ENCODE measurements around the gene BCL11B.

BCL11B gene

DNA sequence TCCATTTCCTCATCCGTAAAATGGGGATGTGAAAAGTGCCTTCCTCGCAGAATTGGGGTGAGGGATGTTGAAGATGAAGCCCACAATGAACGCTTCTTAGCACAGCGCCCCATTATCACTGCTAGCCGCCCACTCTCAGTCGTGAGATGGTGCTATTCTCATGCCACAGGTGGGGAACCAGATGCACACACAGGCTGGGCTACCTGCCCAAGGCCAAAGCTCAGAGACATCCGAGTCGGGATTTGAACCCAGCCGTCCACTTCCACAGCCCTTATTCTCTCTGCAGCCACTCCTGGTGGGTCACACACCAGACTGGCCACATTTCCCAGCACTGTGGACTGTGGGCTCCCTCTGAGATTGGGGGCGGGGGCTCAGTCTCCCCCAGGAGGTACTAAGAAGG is 55.8 kb downstream of the BCL11B start:
- DNase-seq: no peak

DNA sequence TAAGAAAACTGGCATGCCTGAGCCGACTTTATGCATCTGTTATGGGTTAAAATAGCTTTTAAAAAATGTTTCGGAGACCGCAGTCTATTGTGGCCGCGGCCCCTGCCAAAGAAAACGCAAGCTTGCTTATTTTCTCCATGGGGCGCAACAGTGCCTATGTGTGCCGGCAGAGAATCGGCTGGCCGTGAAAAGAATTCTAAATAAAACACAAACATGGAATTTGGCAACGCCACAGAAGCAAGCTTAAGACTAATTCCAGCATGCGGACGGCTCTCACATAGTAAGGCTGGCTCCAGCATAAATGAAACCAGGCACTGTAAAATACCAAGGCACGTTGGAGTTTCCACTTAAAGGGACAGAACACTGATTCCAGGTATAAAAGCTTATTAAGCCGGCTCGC is 56.7 kb downstream of the BCL11B start:
- DNase-seq: peak; percentile 98

DNA sequence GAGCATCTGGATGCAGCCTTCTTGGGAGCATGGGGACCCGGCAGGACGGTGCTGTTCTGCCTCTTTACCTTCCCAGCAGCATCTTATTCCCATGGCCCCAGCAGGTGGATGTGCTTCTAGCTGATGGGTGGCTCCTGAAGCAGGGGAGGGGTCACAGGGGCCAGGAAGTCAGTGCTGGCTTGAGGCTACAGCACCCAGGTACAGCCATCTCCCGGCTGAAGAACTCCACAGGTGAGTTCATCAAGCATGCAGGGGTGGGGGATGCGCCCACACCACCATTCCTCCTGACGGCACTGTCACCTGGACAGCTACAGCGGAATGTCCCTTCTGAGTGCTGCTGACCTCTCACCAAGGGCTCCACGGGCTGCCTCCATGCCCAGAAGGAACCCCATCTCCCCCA is 57.3 kb downstream of the BCL11B start:
- DNase-seq: no peak

DNA sequence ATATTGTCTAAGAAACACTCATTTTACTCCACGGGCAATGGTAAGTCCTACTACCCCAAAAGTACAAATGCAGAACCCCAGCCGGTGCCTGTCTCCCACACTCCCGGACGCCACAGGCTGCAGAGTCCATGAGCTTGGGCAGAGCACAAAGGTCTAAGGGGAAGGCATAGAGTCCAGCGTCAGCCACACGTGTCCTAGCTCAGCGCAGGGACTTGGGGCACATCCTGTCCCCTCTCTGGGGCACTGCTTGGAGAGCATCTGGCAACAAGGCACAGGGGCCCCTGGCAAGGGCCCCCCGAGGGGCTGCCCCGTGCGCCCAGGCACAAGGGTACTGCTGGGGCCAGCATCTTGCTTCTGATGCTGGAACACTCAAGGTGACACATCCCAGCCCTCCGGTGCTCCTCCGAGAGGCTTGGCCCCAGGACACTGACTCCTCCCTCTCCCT is 58.4 kb downstream of the BCL11B start:
- DNase-seq: no peak

DNA sequence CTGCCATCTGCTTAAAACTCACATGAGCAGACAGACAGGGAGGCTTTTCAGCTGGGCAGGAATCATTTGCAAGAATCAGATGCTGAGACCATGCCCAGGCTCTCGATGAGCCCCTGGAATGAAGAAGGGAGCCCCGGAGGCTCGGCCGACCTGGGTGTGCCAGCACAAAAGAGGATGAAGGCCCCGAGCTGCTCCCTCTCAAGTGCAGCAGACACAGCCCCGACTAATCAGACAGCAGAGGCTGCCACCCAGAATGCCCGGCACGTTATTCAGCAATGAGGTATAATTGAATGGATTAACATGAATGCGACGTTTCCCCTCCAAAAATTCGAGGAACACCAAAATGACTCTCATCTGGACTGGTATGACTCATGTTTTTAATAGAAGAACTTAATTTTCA is 58.9 kb downstream of the BCL11B start:
- peak; percentile 90 for DNase-seq

DNA sequence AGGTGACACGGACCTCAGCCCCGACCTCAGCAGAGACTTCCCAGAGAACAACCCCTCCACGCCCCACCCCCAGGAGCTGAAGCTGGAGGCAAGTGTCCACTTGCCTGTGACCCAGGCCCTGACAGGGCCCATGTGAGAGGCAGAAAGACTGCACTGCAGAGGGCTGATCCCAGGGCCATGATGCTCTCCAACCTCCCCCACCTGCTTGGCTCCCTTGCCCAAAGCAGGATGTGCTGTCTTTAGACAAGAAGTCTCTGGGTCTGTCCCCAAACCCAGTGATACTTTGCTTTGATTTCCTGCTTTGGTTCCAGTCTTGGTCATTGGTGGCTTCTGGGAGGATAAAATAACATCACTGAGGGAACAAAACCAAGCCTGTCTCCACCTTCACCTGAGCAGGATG is 59.4 kb downstream of the BCL11B start:
- no peak for DNase-seq

DNA sequence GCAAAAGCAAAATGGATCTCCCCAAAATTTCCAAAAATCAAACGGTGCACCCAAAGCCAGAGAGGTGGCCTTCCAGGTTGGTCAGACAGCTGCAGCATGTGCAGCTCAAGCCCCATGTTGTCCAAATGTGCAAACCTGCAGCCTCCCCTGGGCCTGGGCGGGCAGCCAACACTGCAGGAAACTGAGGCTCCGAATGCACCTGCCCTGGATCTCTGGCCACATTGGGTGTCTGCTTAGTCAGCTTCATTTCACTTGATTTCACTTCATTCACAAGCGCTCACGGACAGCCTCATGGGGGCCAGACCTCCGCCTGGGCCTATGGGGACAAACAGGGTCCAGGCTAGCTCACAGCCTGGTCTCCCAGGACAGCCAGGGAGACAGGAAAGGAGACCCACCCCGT is 59.8 kb downstream of the BCL11B start:
- no peak for DNase-seq

DNA sequence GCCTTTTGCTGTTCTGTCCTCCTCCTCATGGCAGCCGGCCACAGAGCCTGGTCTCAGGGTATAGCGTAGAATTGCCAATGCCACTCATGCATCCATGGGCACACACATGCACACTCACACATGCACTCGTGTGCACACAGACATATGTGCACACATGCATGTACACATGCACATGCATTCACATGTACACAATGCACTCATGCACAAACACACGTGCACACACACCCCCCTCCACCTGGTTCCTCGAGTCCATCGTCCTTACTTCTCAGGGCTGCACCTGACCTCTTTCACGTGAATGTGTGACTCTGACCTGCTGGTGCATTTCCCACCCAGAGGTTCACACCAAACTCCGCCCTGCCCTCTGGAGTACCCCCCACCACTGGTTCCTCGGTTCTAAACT is 60.6 kb downstream of the BCL11B start:
- no peak for DNase-seq

DNA sequence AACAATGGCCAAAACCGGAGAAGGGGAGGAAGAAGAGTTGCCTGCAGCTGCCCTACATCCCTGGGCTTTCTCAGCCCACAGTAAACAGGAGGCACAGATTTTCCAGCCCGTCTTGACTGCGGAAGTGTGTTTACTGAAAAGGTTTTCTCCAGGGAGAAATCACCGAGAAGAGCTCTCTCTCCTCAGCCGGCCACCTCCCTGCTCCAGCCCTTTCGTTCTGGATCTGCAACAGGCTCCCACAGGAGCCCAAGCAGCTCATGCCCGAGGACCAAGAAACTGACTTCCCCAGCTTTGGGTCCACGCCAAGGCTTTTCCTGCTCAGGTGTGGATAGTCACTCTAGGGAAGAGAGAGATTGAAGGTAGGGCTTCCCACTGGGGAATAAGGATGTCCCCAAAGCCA is 61.7 kb downstream of the BCL11B start:
- no peak for DNase-seq

DNA sequence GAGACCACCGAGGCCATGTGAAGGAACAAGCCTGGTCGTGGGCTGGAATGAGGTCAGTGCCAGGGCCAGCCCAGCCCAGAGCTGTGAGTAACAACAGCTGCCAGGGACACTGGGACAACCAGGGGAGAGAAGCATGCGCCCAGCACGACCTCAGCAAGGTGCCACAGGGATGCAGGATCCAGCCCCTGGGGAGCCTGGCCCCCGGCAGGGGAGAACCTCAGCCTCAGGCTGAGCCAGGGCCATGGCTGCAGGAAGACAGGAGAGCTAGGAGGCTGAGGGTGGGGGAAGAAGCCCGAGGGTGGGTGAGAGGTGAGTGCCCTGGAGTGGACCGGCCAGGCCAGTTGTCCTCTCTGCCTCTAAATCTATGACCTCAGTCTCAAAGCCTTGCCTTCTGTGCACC is 62.6 kb downstream of the BCL11B start:
- no peak for DNase-seq

DNA sequence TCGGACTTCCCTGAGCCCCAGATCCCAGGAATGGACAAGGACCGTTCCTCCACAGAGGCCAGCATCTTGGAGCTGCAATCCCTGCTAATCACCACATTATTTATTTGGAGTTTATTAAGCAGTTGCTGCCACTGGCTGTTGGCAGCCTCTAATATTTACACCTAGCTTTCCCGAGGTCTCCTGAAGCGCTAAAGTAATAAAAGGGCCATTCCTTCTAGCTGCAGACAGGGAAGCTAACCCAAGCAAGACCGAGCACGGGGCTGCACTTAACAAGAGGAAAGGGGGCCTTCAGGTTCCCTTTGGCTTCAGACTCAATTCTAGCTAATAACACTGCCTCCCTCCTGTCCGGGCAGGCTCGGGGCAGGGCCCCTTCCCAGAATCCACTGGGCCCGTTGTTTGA is 63.7 kb downstream of the BCL11B start:
- no peak for DNase-seq

DNA sequence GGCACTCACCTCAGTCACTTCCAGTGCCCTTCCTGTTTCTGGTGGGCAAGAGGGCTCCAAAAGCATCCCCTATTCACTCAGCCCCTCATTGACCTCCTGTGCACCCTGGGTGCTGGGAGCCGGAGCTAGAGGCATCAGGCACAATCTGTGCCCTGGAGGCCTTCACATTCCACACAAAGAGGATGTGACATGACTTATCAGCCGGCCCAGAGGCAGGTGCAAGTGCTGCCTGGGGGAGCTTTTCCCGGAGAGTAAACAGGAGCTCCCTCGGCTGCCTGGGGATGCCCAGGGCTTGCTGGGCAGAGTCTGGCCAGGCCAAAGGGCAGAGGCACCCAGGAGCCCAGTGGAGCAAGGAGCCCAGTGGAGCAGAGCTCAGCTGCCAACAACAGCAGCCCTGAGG is 64.5 kb downstream of the BCL11B start:
- DNase-seq: no peak

DNA sequence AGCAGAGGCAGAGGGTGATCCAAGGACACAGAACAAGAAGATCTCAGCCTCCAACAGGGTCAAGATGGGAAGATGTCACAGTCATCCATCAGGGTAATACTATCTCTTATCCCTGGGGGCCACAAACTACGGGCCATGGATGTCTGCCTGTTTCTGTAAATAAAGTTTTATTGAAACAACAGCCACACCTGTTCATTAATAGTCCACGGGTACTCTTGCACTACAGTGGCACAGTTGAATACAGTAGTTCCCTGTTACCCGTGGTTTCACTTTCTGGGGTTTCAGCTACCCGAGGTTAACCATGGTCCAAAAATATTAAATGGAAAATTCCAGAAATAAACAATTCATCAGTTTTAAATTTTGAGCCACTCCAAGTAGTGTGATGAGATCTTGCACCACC is 65.9 kb downstream of the BCL11B start:
- DNase-seq: no peak

DNA sequence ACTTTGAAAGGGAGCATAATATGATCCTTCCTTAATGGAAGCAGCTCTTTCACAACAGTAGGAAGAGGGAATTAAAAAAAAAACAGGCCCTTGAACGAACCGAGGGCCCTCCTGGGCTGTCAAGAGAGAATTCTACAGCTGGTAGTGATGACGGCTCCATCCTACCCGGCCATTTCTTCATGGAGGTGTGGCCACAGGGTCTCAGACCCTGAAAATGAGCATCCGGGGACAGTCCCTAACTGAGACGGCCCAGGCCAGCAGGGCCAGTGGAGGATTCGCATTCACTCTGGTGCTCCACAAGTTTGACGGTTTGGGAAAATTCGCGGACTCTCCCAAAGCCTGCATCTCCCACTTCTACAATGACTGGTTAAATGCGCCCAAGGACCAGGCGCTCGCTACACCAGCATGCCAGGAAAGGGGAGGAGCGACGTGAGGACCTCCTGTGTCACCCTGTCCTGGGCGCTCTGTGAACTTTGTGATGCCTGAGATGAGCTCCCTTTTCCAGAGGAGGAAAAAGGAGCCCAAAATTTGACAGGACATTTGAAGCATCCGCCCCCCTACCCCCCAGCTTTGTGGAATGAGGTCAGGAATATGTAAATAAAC is 66.8 kb downstream of the BCL11B start:
- no peak for DNase-seq

DNA sequence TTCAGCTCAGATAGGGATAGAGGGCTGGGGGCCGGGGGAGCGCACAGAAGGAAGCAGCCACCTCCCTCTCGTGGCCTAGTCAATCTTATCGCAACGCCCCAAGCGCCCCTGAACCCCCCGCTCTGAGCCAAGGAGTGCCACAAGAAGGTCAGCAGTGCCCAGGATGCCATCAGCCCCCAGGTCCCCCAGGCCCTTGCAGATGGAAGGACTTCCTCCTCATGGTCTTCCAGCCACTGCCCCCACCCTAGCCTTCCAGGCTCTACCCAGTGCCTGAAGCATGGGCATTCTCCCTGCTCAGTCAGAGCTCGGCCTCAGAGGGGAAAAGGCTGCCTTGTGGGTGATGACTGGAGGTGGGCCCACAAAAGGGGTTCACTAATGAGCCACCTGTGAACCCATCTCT is 68.2 kb downstream of the BCL11B start:
- DNase-seq: no peak

DNA sequence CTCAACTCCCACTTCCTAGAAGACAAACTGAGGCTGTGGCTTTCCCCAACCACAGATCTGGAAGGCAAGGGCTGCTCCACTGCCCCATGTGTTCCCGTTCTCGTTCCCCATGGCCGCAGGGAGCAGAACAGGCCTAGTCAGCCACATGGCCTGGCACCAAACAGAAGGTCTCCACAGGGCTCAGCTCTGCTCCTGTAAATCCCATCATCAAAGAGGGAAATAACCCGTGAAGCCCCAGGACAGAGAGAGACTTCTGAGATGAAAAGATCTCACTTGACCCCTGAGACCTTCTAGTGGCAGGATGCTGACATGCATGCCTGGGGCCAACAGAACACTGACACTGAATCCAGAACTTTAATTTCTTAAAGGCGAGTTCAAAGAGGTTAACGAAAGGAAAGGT is 68.9 kb downstream of the BCL11B start:
- DNase-seq: no peak

DNA sequence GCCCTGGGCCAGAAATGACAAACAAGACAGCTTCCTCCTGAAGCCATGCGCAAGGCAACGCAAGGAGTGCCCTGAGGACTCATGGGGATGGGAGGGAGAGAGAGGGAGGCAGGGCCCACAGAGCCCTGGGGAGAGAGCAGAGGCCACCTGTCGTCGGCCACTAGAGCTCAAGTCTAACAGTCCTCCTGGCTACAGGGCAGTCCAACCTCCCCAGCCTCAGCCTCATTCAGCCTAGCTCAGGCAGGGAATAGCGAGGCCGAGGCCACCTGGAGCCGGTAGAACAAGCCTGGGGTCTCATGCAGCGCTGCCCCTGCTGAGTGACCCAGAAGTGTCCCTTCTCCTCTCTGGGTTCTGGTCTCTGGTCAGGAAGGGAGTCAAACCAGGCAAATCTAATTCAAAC is 69.5 kb downstream of the BCL11B start:
- no peak for DNase-seq

DNA sequence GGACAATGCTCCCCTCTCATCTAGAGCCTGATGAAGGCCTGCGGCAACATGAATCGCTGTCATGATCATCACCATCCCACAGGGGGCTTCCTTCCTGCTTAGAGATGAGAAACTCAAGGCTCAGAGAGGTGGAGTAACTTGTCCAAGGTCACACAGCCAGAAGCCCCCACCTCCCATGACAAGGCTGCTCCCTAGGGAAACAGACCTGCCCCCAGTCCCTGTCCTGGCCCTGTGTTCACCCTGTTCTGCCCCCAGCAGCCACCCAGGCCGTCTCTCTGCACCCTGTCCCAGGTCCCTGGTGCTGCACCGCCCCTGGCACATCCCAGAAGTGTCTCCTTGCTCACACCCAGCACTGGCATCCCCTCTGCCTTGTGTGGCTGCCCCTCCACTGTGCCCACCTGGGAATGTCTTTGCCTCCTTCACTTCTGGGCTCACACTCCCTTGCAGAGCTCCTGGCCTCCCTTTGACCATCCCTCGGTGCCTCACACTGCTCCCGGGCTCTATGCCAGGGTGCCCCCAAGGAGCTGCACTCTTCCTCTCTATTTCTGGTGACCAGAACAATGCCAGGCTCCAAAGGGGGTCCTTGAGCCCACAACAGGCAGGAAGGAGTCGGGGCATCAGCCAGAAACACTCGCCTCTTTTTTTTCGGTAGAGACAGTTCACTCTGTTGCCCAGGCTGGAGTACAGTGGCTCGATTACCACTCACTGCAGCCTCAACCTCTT is 70.5 kb downstream of the BCL11B start:
- no peak for DNase-seq

DNA sequence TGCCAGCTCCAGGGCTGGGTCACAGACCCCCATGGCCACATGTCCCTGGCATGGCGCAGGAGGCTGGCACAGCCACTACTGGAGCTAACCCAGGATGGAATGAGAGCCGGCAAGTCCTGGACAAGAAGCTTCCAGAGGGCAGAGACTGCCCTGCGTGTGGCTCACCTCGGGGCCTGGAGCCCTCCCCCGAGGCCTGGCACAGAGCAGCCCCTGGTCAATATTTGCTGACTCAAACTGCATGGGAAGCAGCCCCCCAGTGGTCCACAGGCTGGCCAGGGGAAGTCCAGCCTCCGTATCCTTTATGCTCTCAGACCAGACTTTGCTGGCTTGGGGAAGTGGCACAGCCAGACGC is 71.4 kb downstream of the BCL11B start:
- DNase-seq: no peak

DNA sequence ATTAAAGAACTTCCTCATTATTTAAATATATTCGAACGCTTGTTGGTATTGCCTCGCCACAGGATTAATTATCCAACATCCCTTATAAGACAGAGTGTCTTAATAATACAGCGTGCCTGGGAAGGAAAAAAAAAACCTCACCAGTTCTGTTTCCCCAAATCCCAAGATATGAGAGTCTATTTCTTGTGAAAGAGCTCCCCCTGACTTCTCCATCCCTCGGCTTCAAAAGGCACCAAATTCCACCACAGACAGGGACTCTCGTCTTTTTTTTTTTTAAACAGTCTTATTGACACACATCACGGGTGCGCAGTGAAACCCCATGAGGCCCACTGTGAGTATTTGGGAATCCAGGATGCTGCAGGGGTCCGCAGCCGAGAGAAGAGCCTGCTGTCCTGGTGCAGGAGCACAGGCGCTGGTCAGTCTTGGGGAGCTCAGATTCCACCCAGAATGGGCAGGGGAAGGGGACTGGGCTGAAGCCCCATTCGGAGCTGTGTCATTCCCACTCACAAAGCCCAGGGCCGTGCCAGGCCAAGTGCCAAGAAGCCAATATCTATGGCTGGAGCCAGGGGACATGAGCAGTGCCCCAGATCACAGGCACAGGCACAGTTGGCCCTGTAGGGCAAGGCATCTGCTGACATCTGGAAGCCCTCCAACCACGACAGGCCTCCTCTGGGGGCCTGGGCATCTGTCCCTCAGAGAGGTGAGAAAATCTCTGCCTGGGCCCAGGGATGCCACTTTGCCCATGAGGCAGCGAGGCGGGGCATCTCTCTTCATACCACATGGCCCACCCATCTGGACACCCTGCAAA is 71.9 kb downstream of the BCL11B start:
- DNase-seq: peak; percentile 41

DNA sequence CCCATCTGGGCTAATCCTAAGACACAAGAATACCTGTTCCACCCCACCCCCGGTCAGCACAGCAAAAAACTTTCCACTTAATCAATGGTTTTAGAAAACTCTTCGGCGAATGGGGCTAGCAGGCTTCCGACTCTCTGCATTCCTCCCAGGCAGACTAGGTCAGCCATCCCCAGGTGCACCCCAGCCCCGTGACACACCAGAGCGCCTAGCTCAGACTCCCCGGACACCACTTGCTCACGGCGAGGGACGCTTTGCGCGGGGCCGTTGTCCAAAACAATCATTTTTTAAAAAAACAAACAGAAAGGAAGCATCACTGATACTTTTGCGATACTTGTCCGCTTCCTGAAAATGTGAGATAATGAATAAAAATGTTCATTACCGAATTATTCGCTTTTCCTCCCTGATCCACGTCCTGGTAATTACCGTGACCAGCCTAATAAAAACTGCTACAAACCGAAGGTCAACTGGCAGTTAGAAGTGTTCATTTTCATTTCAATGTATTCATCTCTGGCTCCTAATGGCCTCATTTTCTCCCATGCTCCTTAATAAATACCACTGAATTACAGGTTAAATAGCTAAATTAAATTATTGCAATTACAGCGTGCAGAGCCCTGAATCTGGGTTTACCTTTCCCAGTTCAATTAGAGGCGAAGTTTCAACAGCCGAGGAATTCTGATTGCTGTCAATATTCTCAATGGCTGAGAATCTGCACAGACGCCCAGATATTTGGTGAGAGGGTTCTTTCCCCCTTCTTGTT is 73.1 kb downstream of the BCL11B start:
- no peak for DNase-seq

DNA sequence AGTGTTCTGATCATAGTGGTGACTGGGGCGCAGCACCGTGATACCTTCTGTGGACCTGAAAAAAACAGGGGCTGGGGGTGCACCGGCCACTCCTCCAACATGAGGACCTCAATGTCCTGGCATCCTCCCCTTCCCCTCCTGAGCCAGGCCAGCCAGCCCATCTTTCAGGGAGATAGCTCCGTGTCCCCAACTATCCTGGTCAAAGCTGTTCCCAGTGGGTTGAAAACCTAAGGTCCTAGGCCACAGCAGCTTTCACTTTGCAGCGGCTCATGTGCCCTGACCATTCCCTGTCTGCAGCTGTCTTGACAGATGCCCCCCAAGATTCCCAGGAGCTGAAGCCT is 75.7 kb downstream of the BCL11B start:
- no peak for DNase-seq

DNA sequence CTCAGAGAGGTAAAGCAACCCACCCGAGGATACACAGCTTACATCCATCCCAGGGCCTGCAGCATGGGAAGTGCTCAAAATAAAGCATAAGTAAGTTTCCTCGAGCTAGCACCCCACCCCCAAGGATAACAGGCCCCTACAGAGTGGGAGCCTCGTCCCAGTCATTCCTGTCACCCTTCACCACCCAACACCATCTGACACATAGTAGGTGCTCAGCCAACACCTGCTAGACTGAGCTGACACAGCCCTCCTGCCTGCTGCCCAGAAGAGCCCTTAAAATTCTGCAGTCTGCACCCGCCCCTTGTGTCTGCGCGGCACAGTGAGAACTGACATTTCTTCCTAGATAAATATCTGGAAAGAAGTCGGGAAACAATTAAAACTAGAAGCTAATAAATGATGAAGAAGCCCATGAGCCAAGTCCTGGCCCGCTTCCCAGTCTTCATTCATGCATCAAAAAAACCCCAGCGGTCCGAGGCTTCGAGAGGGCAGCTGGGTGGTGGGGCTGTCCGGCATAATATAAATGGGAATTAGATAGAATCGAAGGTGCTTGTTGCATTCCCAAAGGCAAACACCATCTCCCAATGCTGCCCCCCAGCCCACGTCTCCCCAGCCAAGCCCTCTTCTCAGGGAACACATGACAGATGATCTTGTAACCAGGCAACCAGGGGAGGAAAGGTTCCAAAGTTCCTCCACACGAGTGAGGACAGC is 76.2 kb downstream of the BCL11B start:
- peak; percentile 61 for DNase-seq

Measured in fibroblast of upper back skin (primary cell).